Rectal smooth muscle tissue (tissue), 1 donor: ENCODE results near the gene MUC5B.
"Not testable (repeated sequence)": the region's sequence is repeated elsewhere in the genome, so short reads cannot be mapped to it uniquely, and the experiment has no call there.

ENCODE experiments used
- H3K27ac ChIP-seq: one replicate; pipeline ENCODE4 v1.7.0; 2013; ENCODE audit warnings: low read depth, low read length, inconsistent platforms
- H3K27me3 ChIP-seq: one replicate; pipeline ENCODE4 v1.7.0; 2013; ENCODE audit warnings: low read length; ENCODE audit not compliant: control insufficient read depth, insufficient read depth
- H3K36me3 ChIP-seq: one replicate; pipeline ENCODE4 v1.7.0; 2013; ENCODE audit warnings: low read length; ENCODE audit not compliant: control insufficient read depth, insufficient read depth
- H3K4me1 ChIP-seq: one replicate; pipeline ENCODE4 v1.7.0; 2013; ENCODE audit warnings: low read length; ENCODE audit not compliant: control insufficient read depth, insufficient read depth
- H3K4me3 ChIP-seq: one replicate; pipeline ENCODE4 v1.7.0; 2013; ENCODE audit warnings: low read length
- H3K9ac ChIP-seq: one replicate; pipeline ENCODE4 v1.7.0; 2013; ENCODE audit warnings: low read length

The MUC5B gene

GRCh38 chr11:1222491-1223345, at the start of gene MUC5B:
Gene MUC5B (plus strand): TSS chr11:1223066. CDS start chr11:1223124, 58 bp downstream.
- Histone ChIP-seq H3K9ac (no peak within 1 kb of the TSS), H3K27ac (no peak within 1 kb of the TSS), H3K4me3 (peak within 1 kb of the TSS; percentile 29), H3K36me3 (no peaks in the 10 kb centered on the region), H3K4me1 (no peaks in the 10 kb centered on the region), H3K27me3 (peaks cover 2% of the 10 kb centered on the region)

GRCh38 chr11:1173396-1173795, 49.5 kb upstream of the MUC5B start:
- not testable (repeated sequence) for H3K9ac ChIP-seq, H3K4me1 ChIP-seq, H3K27me3 ChIP-seq, H3K36me3 ChIP-seq, H3K27ac ChIP-seq, H3K4me3 ChIP-seq

- no peaks in the 10 kb centered on the region for H3K27me3 ChIP-seq
- no peak overlapping the region for H3K4me3 ChIP-seq
- no peaks in the 10 kb centered on the region for H3K36me3 ChIP-seq
- H3K27ac ChIP-seq = no peak overlapping the region
- H3K4me1 ChIP-seq = no peaks in the 10 kb centered on the region
- no peak overlapping the region for H3K9ac ChIP-seq
Observed at GRCh38 chr11:1174441-1175370, 48.2 kb upstream of the MUC5B start.

GRCh38 chr11:1175461-1176223, 47.2 kb upstream of the MUC5B start:
- H3K27me3 ChIP-seq = no peaks in the 10 kb centered on the region
- no peaks in the 10 kb centered on the region for H3K36me3 ChIP-seq
- no peak overlapping the region for H3K27ac ChIP-seq
- H3K9ac ChIP-seq = no peak overlapping the region
- no peak overlapping the region for H3K4me3 ChIP-seq
- no peaks in the 10 kb centered on the region for H3K4me1 ChIP-seq

GRCh38 chr11:1176224-1177019, 46.4 kb upstream of the MUC5B start:
- no peaks in the 10 kb centered on the region for H3K27me3 ChIP-seq

GRCh38 chr11:1177020-1177770, 45.7 kb upstream of the MUC5B start:
- Histone ChIP-seq H3K27me3 (no peaks in the 10 kb centered on the region), H3K4me1 (no peaks in the 10 kb centered on the region), H3K4me3 (no peak overlapping the region), H3K36me3 (no peaks in the 10 kb centered on the region), H3K9ac (no peak overlapping the region), H3K27ac (no peak overlapping the region)

More at GRCh38 chr11:1176224-1177019, 46.4 kb upstream of the MUC5B start:
- H3K36me3 ChIP-seq = no peaks in the 10 kb centered on the region
- no peak overlapping the region for H3K4me3 ChIP-seq
- H3K27ac ChIP-seq = no peak overlapping the region
- no peaks in the 10 kb centered on the region for H3K4me1 ChIP-seq
- no peak overlapping the region for H3K9ac ChIP-seq

- H3K27ac ChIP-seq = no peak overlapping the region
- no peaks in the 10 kb centered on the region for H3K27me3 ChIP-seq
- no peaks in the 10 kb centered on the region for H3K36me3 ChIP-seq
Observed at GRCh38 chr11:1177771-1178090, 45.1 kb upstream of the MUC5B start.

GRCh38 chr11:1178201-1178885, 44.5 kb upstream of the MUC5B start:
- Histone ChIP-seq H3K27ac (no peak overlapping the region), H3K27me3 (no peaks in the 10 kb centered on the region), H3K4me1 (no peaks in the 10 kb centered on the region), H3K9ac (no peak overlapping the region), H3K36me3 (no peaks in the 10 kb centered on the region), H3K4me3 (no peak overlapping the region)

More at GRCh38 chr11:1177771-1178090, 45.1 kb upstream of the MUC5B start:
- no peak overlapping the region for H3K9ac ChIP-seq
- H3K4me1 ChIP-seq = no peaks in the 10 kb centered on the region
- H3K4me3 ChIP-seq = no peak overlapping the region

GRCh38 chr11:1178906-1179305, 44.0 kb upstream of the MUC5B start:
- H3K27ac ChIP-seq = no peak overlapping the region
- no peaks in the 10 kb centered on the region for H3K4me1 ChIP-seq
- no peaks in the 10 kb centered on the region for H3K36me3 ChIP-seq
- H3K4me3 ChIP-seq = no peak overlapping the region
- H3K9ac ChIP-seq = no peak overlapping the region
- no peaks in the 10 kb centered on the region for H3K27me3 ChIP-seq

- H3K4me3 ChIP-seq = no peak overlapping the region
- no peaks in the 10 kb centered on the region for H3K36me3 ChIP-seq
- no peaks in the 10 kb centered on the region for H3K27me3 ChIP-seq
Observed at GRCh38 chr11:1179641-1180040, 43.2 kb upstream of the MUC5B start.

GRCh38 chr11:1180171-1180570, 42.7 kb upstream of the MUC5B start:
- Histone ChIP-seq H3K9ac (no peak overlapping the region), H3K36me3 (no peaks in the 10 kb centered on the region), H3K4me3 (no peak overlapping the region), H3K27ac (no peak overlapping the region), H3K4me1 (no peaks in the 10 kb centered on the region), H3K27me3 (no peaks in the 10 kb centered on the region)

More at GRCh38 chr11:1179641-1180040, 43.2 kb upstream of the MUC5B start:
- Histone ChIP-seq H3K4me1 (no peaks in the 10 kb centered on the region), H3K27ac (no peak overlapping the region), H3K9ac (no peak overlapping the region)
